Adrenal gland (tissue), 12 donors: ENCODE measurements around the gene EMC6. TPM values are rescaled to one million over a fixed set of nuclear protein-coding genes. Genes with fewer than 3 reads are reported as not detected.

Source experiments
- DNase-seq, 7 donors: peaks; one replicate each; pipeline ENCODE4 v3.0.0-alpha.2; 2019 to 2020
- H3K27ac ChIP-seq, 5 donors: fragments of 200-600 bp; sonication (generic) in 4 of 5; 1 replicate in 3 of 5; 2 replicates in 2 of 5; pipeline versions ENCODE4 v1.5.1 to v1.8.0; 2016 to 2020; ENCODE audit warnings: mild to moderate bottlenecking in 1 of 5
- H3K27me3 ChIP-seq: fragments of 200-600 bp; 2 replicates; pipeline ENCODE4 v1.8.0; 2021
- H3K36me3 ChIP-seq, 2 donors: fragments of 200-600 bp; replicated peaks in 1 of 2; 1 replicate in 1 of 2; 2 replicates in 1 of 2; pipeline versions ENCODE4 v1.5.1 to v1.8.0; 2018 to 2022
- H3K4me1 ChIP-seq, 2 donors: fragments of 200-600 bp; replicated peaks in 1 of 2; 1 replicate in 1 of 2; 2 replicates in 1 of 2; pipeline versions ENCODE4 v1.5.1 to v1.8.0; 2018 to 2021
- H3K4me3 ChIP-seq, 4 donors: fragments of 200-600 bp; sonication (generic) in 3 of 4; one replicate each; pipeline ENCODE4 v1.5.1; 2016 to 2018
- H3K9me3 ChIP-seq, 3 donors: fragments of 200-600 bp; sonication (generic) in 1 of 3; replicated peaks in 1 of 3; 1 replicate in 2 of 3; 2 replicates in 1 of 3; pipeline versions ENCODE4 v1.5.1 to v1.8.0; 2016 to 2021
- CTCF ChIP-seq, 6 experiments: fragments of 450-650 bp in 4 of 6; fragments of 200-600 bp in 2 of 6; sonication (generic) in 1 of 6; IDR thresholded peaks; 1 replicate in 5 of 6; 2 replicates in 1 of 6; pipeline versions ENCODE4 v1.5.1 to v1.8.0; 2016 to 2021; ENCODE audit warnings: antibody characterized with exemption in 6 of 6, mild to moderate bottlenecking in 2 of 6, moderate library complexity in 1 of 6
- POLR2A ChIP-seq, 2 donors: fragments of 450-650 bp; IDR thresholded peaks; one replicate each; pipeline ENCODE4 v1.6.1; 2017; ENCODE audit warnings: antibody characterized with exemption in 2 of 2, mild to moderate bottlenecking in 2 of 2, moderate library complexity in 1 of 2
- WGBS, 4 donors: extraction: QIAGEN DNeasy Blood & Tissue Kit in 2 of 4; methylation state at CpG; one replicate each; pipeline versions ENCODE4 v1.1.5 to v1.1.7; 2013 to 2017; 5-methylcytosine and 5-hydroxymethylcytosine counted together
- intact Hi-C, 2 donors: fragments of 100-400 bp; cut with DNase I; formaldehyde crosslinking; loops; one replicate each; pipeline versions ENCODE4 v1.14.1 to v1.15.0; 2022 to 2023
- polyA plus RNA-seq, 3 donors: library from polyadenylated mRNA; stranded (reverse); fragments of 200-250 nt in 2 of 3; fragments of 350-450 nt in 1 of 3; fragmentation: Illumina TruSeq in 1 of 3; extraction: RNeasy Lipid Tissue Mini Kit (QIAGEN cat#74804) in 1 of 3; gene quantifications; one replicate each; pipeline ENCODE4 v1.2.3, GENCODE V29; 2013 to 2014
- total RNA-seq, 9 donors: library from RNA; depleted of rRNA in 4 of 9; stranded (reverse); fragments of >200 nt in 4 of 9; fragments of 120-200 nt in 1 of 9; fragmentation: NEBNext Ultra II Directional in 1 of 9; extraction: Animal tissue kit (Norgen Biotek cat#: 25700) in 1 of 9; gene quantifications; one replicate each; pipeline versions ENCODE4 v1.1.0 to v1.2.4, GENCODE V29; 2013 to 2023
- donor health status: healthy with polysubstance abuse.
- donor health status: Bipolar disorder and iron deficiency.
- donor health status: DM: yes; HTN: yes; CAD: no.
- donor health status: DM: no; HTN: no; CAD: no.
- donor health status: DM: no; HTN: no; CAD: no.
- donor health status: DM: yes; HTN: yes; CAD: no.

The EMC6 gene
- total and polyA plus RNA-seq, 12 donors = 6.1 to 89.4 (median 46.0) TPM

GRCh38 chr17:3657874-3658783 is 10.5 kb upstream of the EMC6 start:
- Histone ChIP-seq H3K27ac (peak overlapping the region; percentile 22 to 94 (median 89)), H3K27me3 (no peaks in the 10 kb centered on the region), H3K36me3 (peaks cover 0 to 11% of the 10 kb centered on the region in 2 donors), H3K4me3 (no peak overlapping the region), H3K9me3 (no peaks in the 10 kb centered on the region), H3K4me1 (peaks cover 26 to 40% of the 10 kb centered on the region in 2 donors)
- TF ChIP-seq POLR2A (IDR thresholded peaks at IDR 0.05) = no peak
- no peak for TF ChIP-seq CTCF (IDR thresholded peaks at IDR 0.05)
- intact Hi-C loops = no loop called here
- WGBS, 4 donors = 82 to 91% (median 86%) methylated on average over 30 to 42 of the region's 42 CpGs
- peak in 1 of 7 donors; percentile 37 for DNase-seq

DNA sequence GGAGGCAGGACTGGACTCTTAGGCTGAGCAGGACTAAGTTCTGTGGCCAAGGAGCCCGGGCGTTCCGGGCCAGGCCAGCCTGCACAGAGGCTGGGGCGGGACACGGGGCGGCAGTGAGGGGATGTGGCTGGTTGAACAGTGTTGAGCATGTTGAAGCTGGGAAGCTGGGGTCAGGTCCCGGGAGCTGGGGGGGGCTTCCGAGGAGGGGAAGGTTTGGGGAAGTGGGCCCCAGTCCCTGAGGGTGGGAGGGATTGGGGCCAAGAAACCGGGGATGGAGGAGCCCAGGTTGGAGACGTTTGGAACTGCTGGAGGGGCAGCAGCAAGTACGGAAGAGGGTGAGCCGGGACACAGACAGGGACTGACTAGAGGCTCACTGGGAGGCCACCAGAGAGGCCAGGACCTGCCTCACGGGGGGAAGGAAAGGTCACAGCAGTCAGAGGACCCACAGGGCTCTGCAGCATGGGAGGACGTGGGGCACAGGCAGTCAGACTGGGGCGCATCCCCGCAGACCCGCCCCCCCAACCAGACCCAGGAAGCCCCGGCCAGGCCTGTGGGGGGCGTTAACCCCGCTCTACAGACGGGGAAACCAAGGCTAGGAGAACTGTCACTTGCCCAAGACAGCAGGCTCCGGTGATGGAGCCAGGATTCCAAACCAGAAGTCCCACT is 9.7 kb upstream of the EMC6 start:
- H3K4me3 ChIP-seq = no peak overlapping the region
- peak in 1 of 7 donors; percentile 38 for DNase-seq
- no peaks in the 10 kb centered on the region for H3K27me3 ChIP-seq
- H3K27ac ChIP-seq = peak overlapping the region; percentile 22 to 94 (median 89)
- H3K36me3 ChIP-seq = peaks cover 0 to 19% of the 10 kb centered on the region in 2 donors
- H3K9me3 ChIP-seq = no peaks in the 10 kb centered on the region
- H3K4me1 ChIP-seq = peaks cover 26 to 40% of the 10 kb centered on the region in 2 donors
- TF ChIP-seq POLR2A (IDR thresholded peaks at IDR 0.05) (no peak), CTCF (IDR thresholded peaks at IDR 0.05) (no peak)
- intact Hi-C loops = no loop called here
- 55 to 65% (median 59%) methylated on average over 12 to 22 of the region's 22 CpGs for WGBS, 4 donors

DNA sequence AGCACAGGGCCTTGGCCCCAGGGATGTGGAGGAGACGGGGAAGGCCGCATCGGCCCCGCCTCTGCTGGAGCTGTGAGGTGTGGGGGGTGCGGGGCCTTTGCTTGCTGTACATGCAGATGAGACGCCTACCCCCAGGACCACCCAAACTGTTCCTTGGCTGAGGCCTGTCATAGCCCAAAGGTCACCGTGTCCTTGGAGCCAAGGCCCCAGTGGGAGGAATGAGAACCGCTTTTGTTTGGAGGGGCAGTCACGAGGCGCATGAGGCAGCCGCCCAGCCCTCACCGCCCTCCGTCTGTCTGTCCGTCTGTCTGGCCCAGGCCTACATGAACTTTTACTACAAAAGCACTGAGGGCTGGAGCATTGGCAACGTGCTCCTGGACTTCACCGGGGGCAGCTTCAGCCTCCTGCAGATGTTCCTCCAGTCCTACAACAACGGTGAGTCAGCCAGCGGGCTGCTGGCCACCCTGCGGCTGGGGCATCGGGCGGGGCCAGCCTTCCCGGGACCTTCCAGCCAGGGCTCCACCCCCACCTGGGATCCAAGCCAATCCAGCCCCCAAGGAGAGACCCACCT is 9.0 kb upstream of the EMC6 start:
- Histone ChIP-seq H3K9me3 (no peaks in the 10 kb centered on the region), H3K4me3 (no peak overlapping the region), H3K27me3 (no peaks in the 10 kb centered on the region), H3K36me3 (peaks cover 0 to 26% of the 10 kb centered on the region in 2 donors), H3K27ac (peak overlapping the region; percentile 22 to 94 (median 89)), H3K4me1 (peaks cover 26 to 40% of the 10 kb centered on the region in 2 donors)
- WGBS, 4 donors = 28 to 39% (median 31%) methylated on average over 8 to 22 of the region's 22 CpGs
- TF ChIP-seq POLR2A (IDR thresholded peaks at IDR 0.05) = peak in 1 of 2 donors; percentile 51
- TF ChIP-seq CTCF (IDR thresholded peaks at IDR 0.05) = peak in 3 of 6 experiments; percentile 23 to 44 (median 42)
- intact Hi-C loops = no loop called here
- peak; percentile 83 to 94 (median 92) for DNase-seq
